H9 (cell line): Measurements from ENCODE around the gene KRTAP5-6. TPM values are rescaled to one million over a fixed set of nuclear protein-coding genes. Genes with fewer than 3 reads are reported as not detected.

ENCODE experiments used
- DNase-seq: peaks from one replicate; pipeline ENCODE4 v3.0.0-alpha.2; 2017
- H2AFZ ChIP-seq: one replicate; pipeline ENCODE4 v1.6.1; 2013; ENCODE audit warnings: mild to moderate bottlenecking, low read length, control low read depth, moderate library complexity
- H2AK5ac ChIP-seq: 2 replicates; pipeline ENCODE4 v1.6.1; 2013; ENCODE audit warnings: low read length, control low read depth, mixed read lengths; ENCODE audit not compliant: insufficient read length
- H2BK120ac ChIP-seq: one replicate; pipeline ENCODE4 v1.6.1; 2013; ENCODE audit warnings: low read depth, mild to moderate bottlenecking, low read length, control low read depth, inconsistent platforms; ENCODE audit not compliant: poor library complexity, severe bottlenecking
- H2BK12ac ChIP-seq: 2 replicates; pipeline ENCODE4 v1.6.1; 2013; ENCODE audit warnings: low read length, control low read depth, mixed read lengths, low read depth; ENCODE audit not compliant: insufficient read length
- H2BK15ac ChIP-seq: 2 replicates; pipeline ENCODE4 v1.6.1; 2013; ENCODE audit warnings: low read depth, low read length, control low read depth
- H2BK20ac ChIP-seq: one replicate; pipeline ENCODE4 v1.6.1; 2013; ENCODE audit warnings: low read depth, mild to moderate bottlenecking, low read length, control low read depth, inconsistent platforms; ENCODE audit not compliant: poor library complexity, severe bottlenecking
- H2BK5ac ChIP-seq: 2 replicates; pipeline ENCODE4 v1.6.1; 2013; ENCODE audit warnings: low read length, control low read depth, mixed read lengths; ENCODE audit not compliant: insufficient read length
- H3K14ac ChIP-seq: 2 replicates; pipeline ENCODE4 v1.6.1; 2013; ENCODE audit warnings: low read length, control low read depth; ENCODE audit not compliant: insufficient read depth
- H3K18ac ChIP-seq: 2 replicates; pipeline ENCODE4 v1.6.1; 2013; ENCODE audit warnings: low read depth, mild to moderate bottlenecking, mixed read lengths, low read length, control low read depth; ENCODE audit not compliant: insufficient read length
- H3K23ac ChIP-seq: 2 replicates; pipeline ENCODE4 v1.6.1; 2013; ENCODE audit warnings: low read length, control low read depth, mixed read lengths, low read depth; ENCODE audit not compliant: insufficient read length
- H3K23me2 ChIP-seq: 2 replicates; pipeline ENCODE4 v1.6.1; 2013; ENCODE audit warnings: low read depth, mild to moderate bottlenecking, mixed read lengths, low read length, control low read depth; ENCODE audit not compliant: insufficient read length, poor library complexity, severe bottlenecking
- H3K27ac ChIP-seq: 2 replicates; pipeline ENCODE4 v1.5.1; 2013; ENCODE audit warnings: low read length, control low read depth, mixed read lengths, low read depth; ENCODE audit not compliant: insufficient read length
- H3K27me3 ChIP-seq: 2 replicates; pipeline ENCODE4 v1.6.1; 2013; ENCODE audit warnings: low read length, control low read depth, inconsistent platforms; ENCODE audit not compliant: insufficient read depth
- H3K4ac ChIP-seq: 2 replicates; pipeline ENCODE4 v1.6.1; 2013; ENCODE audit warnings: low read depth, mild to moderate bottlenecking, control low read depth, inconsistent platforms, low read length, moderate library complexity
- H3K4me1 ChIP-seq: 2 replicates; pipeline ENCODE4 v1.6.1; 2013; ENCODE audit warnings: low read length, control low read depth, inconsistent platforms; ENCODE audit not compliant: insufficient read depth
- H3K4me2 ChIP-seq: 2 replicates; pipeline ENCODE4 v1.6.1; 2013; ENCODE audit warnings: low read length, control low read depth, mixed read lengths; ENCODE audit not compliant: insufficient read length, insufficient read depth
- H3K56ac ChIP-seq: 2 replicates; pipeline ENCODE4 v1.6.1; 2013; ENCODE audit warnings: low read depth, mild to moderate bottlenecking, mixed read lengths, low read length, control low read depth; ENCODE audit not compliant: insufficient read length
- H3K79me1 ChIP-seq: 2 replicates; pipeline ENCODE4 v1.6.1; 2013; ENCODE audit warnings: low read depth, mild to moderate bottlenecking, moderate library complexity, low read length, control low read depth, inconsistent platforms; ENCODE audit not compliant: insufficient read depth, poor library complexity, severe bottlenecking
- H3K79me2 ChIP-seq: 2 replicates; pipeline ENCODE4 v1.6.1; 2013; ENCODE audit warnings: low read length, control low read depth, inconsistent platforms; ENCODE audit not compliant: insufficient read depth
- H3K9ac ChIP-seq: 2 replicates; pipeline ENCODE4 v1.6.1; 2013; ENCODE audit warnings: low read length, control low read depth, mixed read lengths; ENCODE audit not compliant: insufficient read length; ENCODE audit errors: extremely low read depth
- H3K9me3 ChIP-seq: one replicate; pipeline ENCODE4 v1.6.1; 2013; ENCODE audit warnings: low read depth, low read length, inconsistent platforms; ENCODE audit not compliant: control insufficient read depth
- H3T11ph ChIP-seq: one replicate; pipeline ENCODE4 v1.6.1; 2013; ENCODE audit warnings: mild to moderate bottlenecking, low read length, control low read depth, inconsistent platforms
- H4K20me1 ChIP-seq: one replicate; pipeline ENCODE4 v1.6.1; 2013; ENCODE audit not compliant: control insufficient read depth, insufficient read length, insufficient read depth
- H4K5ac ChIP-seq: 2 replicates; pipeline ENCODE4 v1.6.1; 2013; ENCODE audit warnings: low read depth, mild to moderate bottlenecking, mixed read lengths, low read length, control low read depth; ENCODE audit not compliant: insufficient read length
- H4K8ac ChIP-seq: replicated peaks from 2 replicates; pipeline ENCODE4 v1.6.1; 2013; ENCODE audit warnings: low read length, control low read depth, mixed read lengths, low read depth; ENCODE audit not compliant: insufficient read length
- H4K91ac ChIP-seq: 2 replicates; pipeline ENCODE4 v1.6.1; 2013; ENCODE audit warnings: low read depth, mild to moderate bottlenecking, moderate library complexity, mixed read lengths, low read length, control low read depth; ENCODE audit not compliant: insufficient read length
- H3K27ac Mint-ChIP-seq, 3 experiments: 2 replicates in 2 of 3; 3 replicates in 1 of 3; pipeline ENCODE4 v1.8.0; 2020 to 2021; ENCODE audit warnings: mixed read lengths in 3 of 3, mild to moderate bottlenecking in 1 of 3, moderate library complexity in 1 of 3
- H3K27me3 Mint-ChIP-seq: 2 replicates; pipeline ENCODE4 v1.8.0; 2021; ENCODE audit warnings: low read depth, mild to moderate bottlenecking, moderate library complexity, mixed read lengths
- H3K36me3 Mint-ChIP-seq, 3 experiments: 2 replicates in 2 of 3; 3 replicates in 1 of 3; pipeline ENCODE4 v1.8.0; 2020 to 2021; ENCODE audit warnings: low read depth in 3 of 3, mixed read lengths in 3 of 3; ENCODE audit not compliant: insufficient read depth in 1 of 3
- H3K4me1 Mint-ChIP-seq, 2 experiments: 2 replicates each; pipeline ENCODE4 v1.8.0; 2020; ENCODE audit warnings: mixed read lengths in 2 of 2
- H3K4me3 Mint-ChIP-seq, 2 experiments: 2 replicates in 1 of 2; 3 replicates in 1 of 2; pipeline ENCODE4 v1.8.0; 2020 to 2021; ENCODE audit warnings: mild to moderate bottlenecking in 2 of 2, mixed read lengths in 2 of 2, moderate library complexity in 1 of 2
- H3K9me3 Mint-ChIP-seq, 2 experiments: 2 replicates in 1 of 2; 3 replicates in 1 of 2; pipeline ENCODE4 v1.8.0; 2020; ENCODE audit warnings: mild to moderate bottlenecking in 2 of 2, mixed read lengths in 2 of 2, moderate library complexity in 1 of 2
- CTCF ChIP-seq: fragments of 200-600 bp; sonication (generic); conservative IDR thresholded peaks from 3 replicates; pipeline ENCODE4 v1.8.0; 2021; ENCODE audit warnings: antibody characterized with exemption, mild to moderate bottlenecking
- WGBS: extraction: QIAGEN DNeasy Blood & Tissue Kit; methylation state at CpG from one replicate; pipeline ENCODE4 v1.1.7; 2013; ENCODE audit warnings: missing lambda C conversion rate, low lambda C conversion rate, mixed read lengths; ENCODE audit not compliant: insufficient read length; ENCODE audit errors: extremely low coverage; 5-methylcytosine and 5-hydroxymethylcytosine counted together
- total RNA-seq: library from RNA; stranded (reverse); gene quantifications from 2 replicates; pipeline ENCODE4 v1.2.1, GENCODE V29; 2021

KRTAP5-6 gene
- total RNA-seq, 1 experiment from 2014 or later, result not detected

DNA sequence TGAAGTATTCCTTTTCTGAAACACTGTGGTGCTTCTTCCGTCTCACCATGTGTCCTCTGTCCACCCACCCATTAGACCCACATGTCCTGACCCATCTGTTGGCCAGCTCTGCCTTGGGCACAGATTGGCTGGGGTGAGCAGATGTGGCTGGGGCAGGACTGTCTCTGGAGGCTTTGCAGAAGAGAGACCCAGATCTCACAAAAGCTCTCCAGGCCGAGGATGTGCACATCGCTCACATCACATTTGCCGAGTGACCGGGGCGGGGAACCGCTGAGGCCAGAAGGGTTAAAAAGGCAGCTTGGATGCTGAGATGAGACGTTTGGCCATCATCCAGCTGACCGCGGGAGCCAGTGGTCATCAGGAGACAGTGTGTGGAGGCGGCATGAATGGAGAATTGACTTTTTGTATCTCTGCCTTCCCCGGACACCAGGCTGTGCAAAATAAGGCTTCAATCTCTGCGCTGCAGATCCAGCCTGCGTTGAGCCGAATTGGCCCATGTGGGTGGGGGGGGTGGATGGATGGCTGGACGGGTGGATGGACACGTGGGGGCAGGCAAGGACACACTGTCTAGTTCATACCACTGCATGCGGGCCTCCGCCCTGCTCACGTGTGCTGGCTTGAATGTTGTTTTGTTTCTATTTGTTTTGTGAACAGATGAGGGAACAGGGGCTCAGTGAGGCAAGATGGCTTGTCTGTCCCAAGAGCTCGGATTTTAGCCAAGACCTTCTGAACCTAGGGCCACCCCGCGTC lies 47.3 kb downstream of the KRTAP5-6 start:
- TF ChIP-seq CTCF, result no peak
- H4K8ac ChIP-seq, result no peak overlapping the region
- peaks cover 10% of the 10 kb centered on the region; the same call in 1 of the 2 replicates for H3K27me3 ChIP-seq
- H3K27ac ChIP-seq, result no peak overlapping the region
- no peak overlapping the region for H3K14ac ChIP-seq
- no peaks in the 10 kb centered on the region; a peak in 2 of 4 replicates for H3K4me1 Mint-ChIP-seq
- H3K9ac ChIP-seq, result no peak overlapping the region
- no peaks in the 10 kb centered on the region for H3K79me2 ChIP-seq
- H3K27ac Mint-ChIP-seq, result no peak overlapping the region
- H3T11ph ChIP-seq, result no peak overlapping the region
- no peaks in the 10 kb centered on the region for H3K4me1 ChIP-seq
- peaks cover 5% of the 10 kb centered on the region for H3K23me2 ChIP-seq
- no peak for DNase-seq
- WGBS, result no CpG with 5 or more reads among the region's 23 CpGs
- peaks cover 4 to 9% of the 10 kb centered on the region in 2 experiments; a peak in 4 of 5 replicates for H3K9me3 Mint-ChIP-seq
- no peak overlapping the region for H3K18ac ChIP-seq
- H3K27me3 Mint-ChIP-seq, result peaks cover 38% of the 10 kb centered on the region
- H2AK5ac ChIP-seq, result no peak overlapping the region
- no peak overlapping the region for H3K4me3 Mint-ChIP-seq
- H3K9me3 ChIP-seq, result no peaks in the 10 kb centered on the region
- H3K4ac ChIP-seq, result no peak overlapping the region
- H2BK12ac ChIP-seq, result no peak overlapping the region
- no peak overlapping the region for H2BK5ac ChIP-seq
- H4K20me1 ChIP-seq, result peaks cover 11% of the 10 kb centered on the region
- no peak overlapping the region for H3K23ac ChIP-seq
- no peak overlapping the region for H4K91ac ChIP-seq
- peaks cover 0 to 4% (median 0%) of the 10 kb centered on the region in 3 experiments; a peak in 2 of 7 replicates for H3K36me3 Mint-ChIP-seq
- no peak overlapping the region for H3K4me2 ChIP-seq
- no peaks in the 10 kb centered on the region for H3K79me1 ChIP-seq
- no peak overlapping the region for H2BK15ac ChIP-seq
- no peak overlapping the region for H2AFZ ChIP-seq
- H2BK120ac ChIP-seq, result no peak overlapping the region
- no peak overlapping the region for H4K5ac ChIP-seq
- H2BK20ac ChIP-seq, result no peak overlapping the region
- H3K56ac ChIP-seq, result no peak overlapping the region
